Loucy (cell line): Measurements from ENCODE around the gene PDX1.

Source experiments
- CTCF ChIP-seq: fragments of 200-600 bp; sonication (generic); conservative IDR thresholded peaks from 2 replicates; pipeline ENCODE4 v1.5.1; 2014; ENCODE audit warnings: mild to moderate bottlenecking, antibody characterized with exemption, low read length
- EZH2phosphoT487 ChIP-seq: fragments of 200-600 bp; IDR thresholded peaks from 2 replicates; pipeline ENCODE4 v1.6.1; 2018; ENCODE audit warnings: antibody characterized with exemption, mild to moderate bottlenecking, moderate library complexity, borderline replicate concordance

- TF ChIP-seq CTCF (no peak), EZH2phosphoT487 (no peak)
These were observed 50.8 kb downstream of the PDX1 start for GRCh38 chr13:27970382-27971235.
